ENCODE measurements around the gene LILRA5. TPM values are rescaled to one million over a fixed set of nuclear protein-coding genes. Genes with fewer than 3 reads are reported as not detected.
"Not testable (repeated sequence)": the region's sequence is repeated elsewhere in the genome, so short reads cannot be mapped to it uniquely, and the experiment has no call there.

Gene LILRA5
- total RNA-seq, 1 experiment from 2014 or later: not detected

DNA sequence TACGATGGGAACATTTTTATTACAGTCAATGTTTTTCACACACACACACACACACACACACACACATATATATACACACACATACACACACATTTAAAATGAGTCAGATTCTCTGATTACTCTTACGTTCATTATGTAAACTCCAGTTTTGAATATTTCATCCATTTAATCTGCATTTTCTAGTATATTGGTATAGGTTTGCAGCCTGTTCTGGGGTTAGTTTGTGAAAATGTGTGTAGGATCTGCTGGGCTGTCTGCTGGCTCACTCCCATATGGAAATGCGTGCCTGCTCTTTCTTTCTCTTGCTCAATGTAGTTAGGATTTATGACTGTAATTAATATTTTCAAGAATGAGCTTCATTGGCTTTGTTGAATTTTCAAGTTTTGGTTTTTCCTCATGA, 39.1 kb downstream of the LILRA5 start:
- no peak for DNase-seq (ENCODE audit: low spot score)

DNA sequence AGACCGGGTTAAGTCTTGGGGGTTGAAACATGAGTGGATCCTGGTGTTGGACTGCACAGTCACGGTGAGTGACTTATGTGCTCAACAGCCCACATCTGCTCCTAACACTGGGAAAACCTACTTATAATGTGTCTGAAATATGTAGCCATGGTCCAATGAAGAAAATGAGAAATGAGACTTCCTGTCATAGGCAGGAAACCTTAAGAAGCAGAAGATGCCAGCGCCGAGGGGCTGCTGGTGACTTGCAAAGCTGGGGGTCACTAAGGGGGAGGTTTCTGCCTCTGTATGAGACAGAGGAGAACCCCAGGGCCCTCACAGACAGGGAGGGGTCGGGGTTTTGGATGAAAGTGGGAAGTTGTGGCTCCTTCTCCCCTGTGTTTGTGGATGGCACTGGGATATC, 40.8 kb downstream of the LILRA5 start:
- not testable (repeated sequence) for DNase-seq (ENCODE audit: low spot score)

GRCh38 chr19:54271587-54271986, 41.4 kb downstream of the LILRA5 start:
- DNase-seq (ENCODE audit: low spot score): not testable (repeated sequence)

GRCh38 chr19:54271106-54271505, 41.9 kb downstream of the LILRA5 start:
- DNase-seq (ENCODE audit: low spot score): no peak

DNA sequence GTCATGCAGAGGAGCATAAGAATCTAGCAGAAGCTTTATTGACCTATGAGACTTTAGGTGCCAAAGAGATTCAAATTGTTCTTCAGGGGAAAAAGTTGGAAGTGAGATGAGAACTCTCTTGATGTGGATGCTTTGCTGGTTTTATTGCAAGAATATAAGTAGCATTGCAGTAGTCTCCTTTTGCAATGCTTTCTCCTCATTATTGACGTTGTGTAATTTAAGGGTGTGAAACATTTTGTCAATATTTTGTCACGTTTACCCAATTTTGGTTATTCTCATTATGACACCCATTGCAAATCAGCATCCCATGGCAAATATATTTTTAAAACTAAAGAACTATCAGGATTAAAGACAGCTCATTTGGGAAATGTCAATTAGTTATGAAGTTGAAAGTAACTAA, 44.0 kb downstream of the LILRA5 start:
- no peak for DNase-seq (ENCODE audit: low spot score)

GRCh38 chr19:54266133-54266532, 46.8 kb downstream of the LILRA5 start:
- DNase-seq (ENCODE audit: low spot score): peak; percentile 80

DNA sequence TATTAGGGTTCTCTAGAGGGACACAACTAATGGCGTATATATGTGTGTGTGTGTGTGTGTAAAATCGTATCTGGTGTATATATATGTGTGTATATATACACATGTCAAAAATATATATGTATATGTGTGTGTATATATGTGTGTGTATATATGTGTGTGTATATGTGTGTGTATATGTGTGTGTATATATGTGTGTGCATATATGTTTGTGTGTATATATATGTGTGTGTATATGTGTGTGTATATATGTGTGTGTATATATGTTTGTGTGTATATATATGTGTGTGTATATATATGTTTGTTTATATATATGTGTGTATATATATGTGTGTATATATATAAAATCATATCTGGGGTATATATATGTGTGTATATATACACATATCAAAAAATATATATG, 50.5 kb downstream of the LILRA5 start:
- no peak for DNase-seq (ENCODE audit: low spot score)

- DNase-seq (ENCODE audit: low spot score): no peak
Observed at GRCh38 chr19:54262066-54262465, 50.9 kb downstream of the LILRA5 start.

GRCh38 chr19:54257116-54257480, 55.9 kb downstream of the LILRA5 start, which contains the start of gene LILRB5:
Gene LILRB5 (minus strand): TSS chr19:54257273. CDS start chr19:54257193, 80 bp downstream.
- DNase-seq (ENCODE audit: low spot score): no peak

Other genes starting within 250 kb of the LILRA5 start
- not detected in 2 replicates for gene VSTM1, start 249.3 kb downstream of the LILRA5 start, total RNA-seq (2014; rRNA removed; shearing (Covaris generic))
- not detected in 2 replicates for gene TARM1, start 231.8 kb downstream of the LILRA5 start, total RNA-seq (2014; rRNA removed; shearing (Covaris generic))
- gene OSCAR, start 212.4 kb downstream of the LILRA5 start, total RNA-seq (2014; rRNA removed; shearing (Covaris generic)): 0.06 and 2.2 TPM in 2 replicates
- gene NDUFA3, start 210.3 kb downstream of the LILRA5 start, total RNA-seq (2014; rRNA removed; shearing (Covaris generic)): 38.8 and 45.2 TPM in 2 replicates
- 37.5 and 47.8 TPM in 2 replicates for gene TFPT, start 197.5 kb downstream of the LILRA5 start, total RNA-seq (2014; rRNA removed; shearing (Covaris generic))
- 106 and 131 TPM in 2 replicates for gene PRPF31, start 197.4 kb downstream of the LILRA5 start, total RNA-seq (2014; rRNA removed; shearing (Covaris generic))
- 18.6 and 27.5 TPM in 2 replicates for gene CNOT3, start 175.4 kb downstream of the LILRA5 start, total RNA-seq (2014; rRNA removed; shearing (Covaris generic))
- 15.6 and 18.4 TPM in 2 replicates for gene LENG1, start 153.4 kb downstream of the LILRA5 start, total RNA-seq (2014; rRNA removed; shearing (Covaris generic))
- gene TMC4, start 140.0 kb downstream of the LILRA5 start, total RNA-seq (2014; rRNA removed; shearing (Covaris generic)): not detected in 2 replicates
- 88.1 and 139 TPM in 2 replicates for gene MBOAT7, start 123.6 kb downstream of the LILRA5 start, total RNA-seq (2014; rRNA removed; shearing (Covaris generic))
- 166 and 167 TPM in 2 replicates for gene TSEN34, start 121.9 kb downstream of the LILRA5 start, total RNA-seq (2014; rRNA removed; shearing (Covaris generic))
- gene RPS9, start 112.3 kb downstream of the LILRA5 start, total RNA-seq (2014; rRNA removed; shearing (Covaris generic)): 2,262 and 2,532 TPM in 2 replicates
- gene LILRB3, start 90.2 kb downstream of the LILRA5 start, total RNA-seq (2014; rRNA removed; shearing (Covaris generic)): not detected in 2 replicates
- not detected in 2 replicates for gene LILRA6, start 70.4 kb downstream of the LILRA5 start, total RNA-seq (2014; rRNA removed; shearing (Covaris generic))
- gene LILRB5, start 55.9 kb downstream of the LILRA5 start, total RNA-seq (2014; rRNA removed; shearing (Covaris generic)): not detected in 2 replicates
- not detected in 2 replicates for gene LILRB2, start 32.1 kb downstream of the LILRA5 start, total RNA-seq (2014; rRNA removed; shearing (Covaris generic))
- gene LILRA4, start 26.0 kb upstream of the LILRA5 start, total RNA-seq (2014; rRNA removed; shearing (Covaris generic)): not detected in 2 replicates
- 0.46 and 1.5 TPM in 2 replicates for gene LAIR1, start 51.8 kb upstream of the LILRA5 start, total RNA-seq (2014; rRNA removed; shearing (Covaris generic))
- gene TTYH1, start 102.3 kb upstream of the LILRA5 start, total RNA-seq (2014; rRNA removed; shearing (Covaris generic)): not detected in 2 replicates
- gene LENG8, start 136.0 kb upstream of the LILRA5 start, total RNA-seq (2014; rRNA removed; shearing (Covaris generic)): 4.3 and 4.6 TPM in 2 replicates
- gene LENG9, start 150.6 kb upstream of the LILRA5 start, total RNA-seq (2014; rRNA removed; shearing (Covaris generic)): 0.33 and 0.64 TPM in 2 replicates
- 5.1 and 7.0 TPM in 2 replicates for gene CDC42EP5, start 160.1 kb upstream of the LILRA5 start, total RNA-seq (2014; rRNA removed; shearing (Covaris generic))
- gene LAIR2, start 189.7 kb upstream of the LILRA5 start, total RNA-seq (2014; rRNA removed; shearing (Covaris generic)): not detected in 2 replicates